ENCODE results near the gene RNF207. TPM values are rescaled to one million over a fixed set of nuclear protein-coding genes. Genes with fewer than 3 reads are reported as not detected.
A peak's percentile ranks its signal among the peaks of the same experiment; 100 is the strongest.

RNF207 gene
- total and polyA plus RNA-seq, 2 donors (not counting 3 experiments of a cell fraction or from before 2014, with no cell fraction given) = 3.2 to 8.2 TPM

DNA sequence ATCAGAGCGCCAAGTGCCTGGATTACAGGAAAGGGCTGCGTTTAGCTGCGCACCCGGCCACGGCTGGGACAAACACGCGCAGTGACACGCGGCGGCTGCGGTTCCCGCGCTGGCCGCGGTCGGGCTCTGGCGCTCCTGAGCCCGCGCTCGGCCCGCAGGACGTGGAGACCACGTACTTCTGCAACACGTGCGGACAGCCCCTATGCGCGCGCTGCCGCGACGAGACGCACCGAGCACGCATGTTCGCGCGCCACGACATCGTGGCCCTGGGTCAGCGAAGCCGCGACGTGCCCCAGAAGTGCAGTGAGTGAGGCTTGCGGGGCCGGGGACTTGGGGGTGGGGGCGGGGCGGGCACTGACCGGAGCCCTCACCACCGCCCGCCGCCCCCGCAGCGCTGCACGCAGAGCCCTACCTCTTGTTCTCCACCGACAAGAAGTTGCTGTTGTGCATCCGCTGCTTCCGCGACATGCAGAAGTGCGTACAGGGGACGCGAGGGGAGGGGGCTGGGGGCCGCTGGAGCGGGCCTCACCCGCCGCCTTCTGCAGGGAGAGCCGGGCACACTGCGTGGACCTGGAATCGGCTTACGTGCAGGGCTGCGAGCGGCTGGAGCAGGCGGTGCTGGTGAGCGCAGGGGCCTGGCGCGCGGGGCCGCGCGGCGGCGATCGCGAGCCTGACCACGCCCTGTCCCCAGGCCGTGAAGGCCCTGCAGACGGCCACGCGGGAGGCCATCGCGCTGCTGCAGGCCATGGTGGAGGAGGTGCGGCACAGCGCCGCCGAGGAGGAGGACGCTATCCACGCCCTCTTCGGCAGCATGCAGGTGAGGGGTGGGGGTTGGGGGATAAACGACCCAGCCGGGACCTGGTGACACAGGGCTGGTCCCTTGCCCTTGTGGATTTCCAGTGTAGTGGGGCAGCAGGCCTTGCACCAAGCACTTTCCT, 3.1 kb downstream of the RNF207 start:
- Histone ChIP-seq H3K4me3 (replicated peaks in 1 of 3; ENCODE audit: insufficient read depth in 1 of 3, low read depth in 1 of 3, low read length in 3 of 3) (peak overlapping the region in 2 of 3 experiments; percentile 39 to 45), H3K9me1 (replicated peaks; ENCODE audit: control insufficient read depth, extremely low read depth, insufficient read depth, low read length) (no peaks in the 10 kb centered on the region), H3K4me1 (ENCODE audit: control insufficient read depth, extremely low read depth, insufficient read depth, low read length) (peaks cover 22% of the 10 kb centered on the region), H3K27me3 (ENCODE audit: control insufficient read depth in 2 of 2, insufficient read depth in 2 of 2, low read length in 2 of 2) (peaks cover 6 to 11% of the 10 kb centered on the region in 2 experiments), H3K9me3 (replicated peaks; ENCODE audit: control insufficient read depth, insufficient read depth, low read length) (no peaks in the 10 kb centered on the region), H3K4me2 (ENCODE audit: insufficient read depth, low read length) (peak overlapping the region; percentile 54), H3K36me3 (ENCODE audit: control insufficient read depth in 2 of 2, extremely low read depth in 1 of 2, insufficient read depth in 2 of 2, low read length in 2 of 2) (no peaks in the 10 kb centered on the region), H3K9ac (replicated peaks; ENCODE audit: extremely low read depth, insufficient read depth, low read length) (no peak overlapping the region), H2AFZ (ENCODE audit: low read depth, low read length) (peak overlapping the region; percentile 96), H3K27ac (ENCODE audit: insufficient read depth, low read depth, low read length) (no peak overlapping the region), H3K79me2 (ENCODE audit: control insufficient read depth, insufficient read depth, low read length) (no peaks in the 10 kb centered on the region), H4K20me1 (replicated peaks; ENCODE audit: control insufficient read depth, extremely low read depth, insufficient read depth, low read length) (no peaks in the 10 kb centered on the region)
- peak; percentile 57 for DNase-seq (ENCODE audit: low read depth, low spot score)
- BruUV-seq (replicated peaks) = no TSS peak
- dilution Hi-C loops (cut with MboI; ENCODE audit: extremely low pct_ligation_motif_present, low sequenced_read_pairs) (no loop called here), intact Hi-C loops (cut with micrococcal nuclease) (loop anchor here (2.0 kb wide), 1 partner anchor 184 kb away; the partner anchor contains the start of gene ACOT7)
- FAIRE-seq = peak; percentile 15
- ChIA-PET POLR2A (no interaction called here), CTCF (interaction anchor here (0.6 to 3.3 kb wide), 6 partner anchors 11 to 156 kb away, joined by 3 to 26 read pairs (median 4); no protein-coding TSS in a partner anchor)
- TF ChIP-seq, protein P1, sequence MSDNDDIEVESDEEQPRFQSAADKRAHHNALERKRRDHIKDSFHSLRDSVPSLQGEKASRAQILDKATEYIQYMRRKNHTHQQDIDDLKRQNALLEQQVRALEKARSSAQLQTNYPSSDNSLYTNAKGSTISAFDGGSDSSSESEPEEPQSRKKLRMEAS (IDR thresholded peaks at IDR 0.05; ENCODE audit: insufficient read depth, insufficient read length) = peak; percentile 75
- TF ChIP-seq POLR2AphosphoS5 (IDR thresholded peaks at IDR 0.05; ENCODE audit: insufficient read depth, low read depth, low read length) = no peak
- no peak for TF ChIP-seq JUN (IDR thresholded peaks at IDR 0.05; ENCODE audit: borderline replicate concordance, insufficient read depth, insufficient read length, low read depth)
- TF ChIP-seq, protein P2, sequence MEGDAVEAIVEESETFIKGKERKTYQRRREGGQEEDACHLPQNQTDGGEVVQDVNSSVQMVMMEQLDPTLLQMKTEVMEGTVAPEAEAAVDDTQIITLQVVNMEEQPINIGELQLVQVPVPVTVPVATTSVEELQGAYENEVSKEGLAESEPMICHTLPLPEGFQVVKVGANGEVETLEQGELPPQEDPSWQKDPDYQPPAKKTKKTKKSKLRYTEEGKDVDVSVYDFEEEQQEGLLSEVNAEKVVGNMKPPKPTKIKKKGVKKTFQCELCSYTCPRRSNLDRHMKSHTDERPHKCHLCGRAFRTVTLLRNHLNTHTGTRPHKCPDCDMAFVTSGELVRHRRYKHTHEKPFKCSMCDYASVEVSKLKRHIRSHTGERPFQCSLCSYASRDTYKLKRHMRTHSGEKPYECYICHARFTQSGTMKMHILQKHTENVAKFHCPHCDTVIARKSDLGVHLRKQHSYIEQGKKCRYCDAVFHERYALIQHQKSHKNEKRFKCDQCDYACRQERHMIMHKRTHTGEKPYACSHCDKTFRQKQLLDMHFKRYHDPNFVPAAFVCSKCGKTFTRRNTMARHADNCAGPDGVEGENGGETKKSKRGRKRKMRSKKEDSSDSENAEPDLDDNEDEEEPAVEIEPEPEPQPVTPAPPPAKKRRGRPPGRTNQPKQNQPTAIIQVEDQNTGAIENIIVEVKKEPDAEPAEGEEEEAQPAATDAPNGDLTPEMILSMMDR (IDR thresholded peaks at IDR 0.05; ENCODE audit: extremely low read depth in 1 of 2, insufficient read depth in 1 of 2, low read depth in 1 of 2, low read length in 2 of 2) = peak; percentile 44 to 78
- no peak for TF ChIP-seq EZH2 (IDR thresholded peaks at IDR 0.05; ENCODE audit: borderline replicate concordance, low read depth, low read length, severe bottlenecking)
- no peak for TF ChIP-seq MYC (IDR thresholded peaks at IDR 0.05; ENCODE audit: low read depth, low read length)
- no peak for TF ChIP-seq FOS (IDR thresholded peaks at IDR 0.05; ENCODE audit: borderline replicate concordance, insufficient read depth, low read length)
- no peak for TF ChIP-seq GATA2 (IDR thresholded peaks at IDR 0.05; ENCODE audit: insufficient read depth, insufficient read length, low read depth, low read length)
- TF ChIP-seq POLR2A (IDR thresholded peaks at IDR 0.05; ENCODE audit: low read depth, low read length) = no peak

All from endothelial cell of umbilical vein (primary cell).